Hepatocyte (in vitro differentiated cells): ENCODE data around the gene PCBP3. TPM values are rescaled to one million over a fixed set of nuclear protein-coding genes. Genes with fewer than 3 reads are reported as not detected.

Source experiments
- DNase-seq: peaks from one replicate; pipeline ENCODE4 v3.0.0-alpha.2; 2016; ENCODE audit warnings: low spot score
- H2AFZ ChIP-seq: fragments of 200-600 bp; sonication (generic); 2 replicates; pipeline ENCODE4 v1.6.0; 2016; ENCODE audit warnings: antibody characterized with exemption, mild to moderate bottlenecking
- H3K27ac ChIP-seq: fragments of 200-600 bp; sonication (generic); 2 replicates; pipeline ENCODE4 v1.5.1; 2016; ENCODE audit warnings: mild to moderate bottlenecking
- H3K27me3 ChIP-seq: fragments of 200-600 bp; sonication (generic); 2 replicates; pipeline ENCODE4 v1.6.1; 2016
- H3K36me3 ChIP-seq: fragments of 200-600 bp; sonication (generic); replicated peaks from 2 replicates; pipeline ENCODE4 v1.5.1; 2016; ENCODE audit warnings: low read depth; ENCODE audit not compliant: insufficient read depth
- H3K4me1 ChIP-seq: fragments of 200-600 bp; sonication (generic); 2 replicates; pipeline ENCODE4 v1.5.1; 2016; ENCODE audit warnings: mild to moderate bottlenecking, moderate library complexity; ENCODE audit not compliant: insufficient read depth
- H3K4me2 ChIP-seq: fragments of 200-600 bp; sonication (generic); 2 replicates; pipeline ENCODE4 v1.6.0; 2016
- H3K4me3 ChIP-seq: fragments of 200-600 bp; sonication (generic); 2 replicates; pipeline ENCODE4 v1.5.1; 2016; ENCODE audit warnings: mild to moderate bottlenecking
- H3K79me2 ChIP-seq: fragments of 200-600 bp; sonication (generic); 2 replicates; pipeline ENCODE4 v1.6.0; 2017; ENCODE audit warnings: mild to moderate bottlenecking
- H3K9me2 ChIP-seq: fragments of 200-600 bp; sonication (generic); replicated peaks from 2 replicates; pipeline ENCODE4 v1.6.0; 2017; ENCODE audit warnings: mild to moderate bottlenecking; ENCODE audit not compliant: insufficient read depth
- H3K9me3 ChIP-seq: fragments of 200-600 bp; sonication (generic); 2 replicates; pipeline ENCODE4 v1.5.1; 2016; ENCODE audit warnings: low read depth, mild to moderate bottlenecking
- H4K20me1 ChIP-seq: fragments of 200-600 bp; sonication (generic); 2 replicates; pipeline ENCODE4 v1.6.0; 2016; ENCODE audit warnings: mild to moderate bottlenecking; ENCODE audit not compliant: insufficient read depth, poor library complexity, severe bottlenecking
- EZH2 ChIP-seq: fragments of 200-600 bp; sonication (generic); IDR thresholded peaks from 2 replicates; pipeline ENCODE4 v1.6.1; 2016; ENCODE audit warnings: antibody characterized with exemption, mild to moderate bottlenecking, borderline replicate concordance
- EZH2phosphoT487 ChIP-seq: fragments of 200-600 bp; sonication (generic); IDR thresholded peaks from one replicate; pipeline ENCODE4 v1.6.1; 2018; ENCODE audit warnings: antibody characterized with exemption, mild to moderate bottlenecking, low read depth, moderate library complexity; ENCODE audit not compliant: unreplicated experiment, severe bottlenecking
- WGBS: methylation state at CpG from one replicate; pipeline ENCODE4 v1.1.6; 2016; ENCODE audit warnings: low lambda C conversion rate; ENCODE audit errors: missing lambda C conversion rate; 5-methylcytosine and 5-hydroxymethylcytosine counted together
- polyA plus RNA-seq: library from polyadenylated mRNA; unstranded; fragments of >200 nt; fragmentation: Nextera tagmentation; extraction: Ambion mirVana; gene quantifications from 2 replicates; pipeline ENCODE4 v1.2.1, GENCODE V29; 2016
- total RNA-seq: library from RNA; depleted of rRNA; stranded (reverse); fragments of >200 nt; gene quantifications from 2 replicates; pipeline ENCODE4 v1.2.3, GENCODE V29; 2014
- TF ChIP-seq, protein P1 (sequence below): fragments of 200-600 bp; sonication (generic); IDR thresholded peaks from 2 replicates; pipeline ENCODE4 v1.5.1; 2016; ENCODE audit warnings: antibody characterized with exemption, mild to moderate bottlenecking; ENCODE audit not compliant: poor library complexity

The PCBP3 gene
- total and polyA plus RNA-seq, 2 experiments from 2014 or later, result 3.1 to 8.8 TPM

DNA sequence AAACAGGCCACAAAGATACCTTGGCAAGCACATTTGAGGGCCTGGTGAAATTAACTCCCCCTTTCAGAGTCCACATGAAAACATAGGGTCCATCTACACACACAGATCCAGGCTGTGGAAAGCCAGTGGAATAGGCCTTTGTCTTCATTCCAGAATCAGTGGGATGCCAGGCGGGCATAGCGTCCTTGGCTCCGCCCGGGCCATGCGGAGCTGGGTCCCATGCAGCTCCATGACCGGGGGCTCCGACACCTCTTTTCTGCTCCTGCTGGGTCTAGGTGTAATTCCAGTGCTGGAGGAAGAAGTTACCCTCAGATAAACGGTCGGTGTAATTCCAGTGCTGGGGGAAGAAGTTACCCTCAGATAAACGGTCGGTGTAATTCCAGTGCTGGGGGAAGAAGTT lies 274.5 kb downstream of the PCBP3 start:
- WGBS, result 96% methylated on average over 11 of the region's 11 CpGs
- DNase-seq, result no peak
- H3K4me1 ChIP-seq, result peaks cover 5% of the 10 kb centered on the region
- no peak for TF ChIP-seq EZH2phosphoT487
- TF ChIP-seq, protein P1, sequence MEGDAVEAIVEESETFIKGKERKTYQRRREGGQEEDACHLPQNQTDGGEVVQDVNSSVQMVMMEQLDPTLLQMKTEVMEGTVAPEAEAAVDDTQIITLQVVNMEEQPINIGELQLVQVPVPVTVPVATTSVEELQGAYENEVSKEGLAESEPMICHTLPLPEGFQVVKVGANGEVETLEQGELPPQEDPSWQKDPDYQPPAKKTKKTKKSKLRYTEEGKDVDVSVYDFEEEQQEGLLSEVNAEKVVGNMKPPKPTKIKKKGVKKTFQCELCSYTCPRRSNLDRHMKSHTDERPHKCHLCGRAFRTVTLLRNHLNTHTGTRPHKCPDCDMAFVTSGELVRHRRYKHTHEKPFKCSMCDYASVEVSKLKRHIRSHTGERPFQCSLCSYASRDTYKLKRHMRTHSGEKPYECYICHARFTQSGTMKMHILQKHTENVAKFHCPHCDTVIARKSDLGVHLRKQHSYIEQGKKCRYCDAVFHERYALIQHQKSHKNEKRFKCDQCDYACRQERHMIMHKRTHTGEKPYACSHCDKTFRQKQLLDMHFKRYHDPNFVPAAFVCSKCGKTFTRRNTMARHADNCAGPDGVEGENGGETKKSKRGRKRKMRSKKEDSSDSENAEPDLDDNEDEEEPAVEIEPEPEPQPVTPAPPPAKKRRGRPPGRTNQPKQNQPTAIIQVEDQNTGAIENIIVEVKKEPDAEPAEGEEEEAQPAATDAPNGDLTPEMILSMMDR, result no peak
- TF ChIP-seq EZH2, result no peak
- no peaks in the 10 kb centered on the region for H3K79me2 ChIP-seq
- H3K9me3 ChIP-seq, result no peaks in the 10 kb centered on the region
- no peak overlapping the region for H2AFZ ChIP-seq
- H4K20me1 ChIP-seq, result no peaks in the 10 kb centered on the region
- H3K9me2 ChIP-seq, result no peaks in the 10 kb centered on the region
- H3K27ac ChIP-seq, result no peak overlapping the region
- H3K4me2 ChIP-seq, result no peak overlapping the region
- H3K27me3 ChIP-seq, result no peaks in the 10 kb centered on the region
- no peak overlapping the region for H3K4me3 ChIP-seq
- H3K36me3 ChIP-seq, result no peaks in the 10 kb centered on the region

DNA sequence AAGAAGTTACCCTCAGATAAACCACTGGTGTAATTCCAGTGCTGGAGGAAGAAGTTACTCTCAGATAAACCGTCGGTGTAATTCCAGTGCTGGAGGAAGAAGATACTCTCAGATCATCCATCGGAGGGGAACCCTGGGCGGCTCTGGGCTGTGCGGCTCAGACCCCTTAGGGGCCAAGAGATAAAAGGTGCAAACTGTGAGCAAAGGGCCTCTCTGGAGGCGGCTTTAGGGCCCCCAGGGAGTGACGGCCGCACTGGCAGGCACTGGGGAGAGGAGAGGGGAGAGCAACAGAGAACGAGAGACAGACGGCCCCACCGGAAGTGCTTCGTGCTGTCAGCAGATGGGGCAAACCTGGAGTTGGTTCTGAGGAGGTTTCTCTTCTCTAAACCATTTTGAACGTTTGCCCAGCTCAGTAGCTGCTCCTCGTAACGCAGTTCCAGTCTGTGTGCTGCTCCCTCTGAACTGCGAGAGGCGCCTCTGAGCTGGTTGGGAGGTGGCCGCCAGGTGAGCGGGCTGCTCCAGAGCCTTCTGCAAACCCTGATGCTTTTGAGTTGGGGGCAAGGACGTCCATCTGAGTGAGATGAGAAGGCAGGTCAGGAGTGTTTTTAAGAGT lies 275.4 kb downstream of the PCBP3 start:
- Histone ChIP-seq H3K9me3 (no peaks in the 10 kb centered on the region), H3K79me2 (no peaks in the 10 kb centered on the region), H3K4me3 (no peak overlapping the region), H4K20me1 (no peaks in the 10 kb centered on the region), H3K9me2 (no peaks in the 10 kb centered on the region), H3K27ac (no peak overlapping the region), H2AFZ (no peak overlapping the region), H3K27me3 (no peaks in the 10 kb centered on the region), H3K4me1 (peaks cover 5% of the 10 kb centered on the region), H3K36me3 (no peaks in the 10 kb centered on the region), H3K4me2 (no peak overlapping the region)
- DNase-seq, result no peak
- 84% methylated on average over 20 of the region's 20 CpGs for WGBS
- TF ChIP-seq EZH2, result no peak
- no peak for TF ChIP-seq EZH2phosphoT487
- TF ChIP-seq, protein P1, result no peak

DNA sequence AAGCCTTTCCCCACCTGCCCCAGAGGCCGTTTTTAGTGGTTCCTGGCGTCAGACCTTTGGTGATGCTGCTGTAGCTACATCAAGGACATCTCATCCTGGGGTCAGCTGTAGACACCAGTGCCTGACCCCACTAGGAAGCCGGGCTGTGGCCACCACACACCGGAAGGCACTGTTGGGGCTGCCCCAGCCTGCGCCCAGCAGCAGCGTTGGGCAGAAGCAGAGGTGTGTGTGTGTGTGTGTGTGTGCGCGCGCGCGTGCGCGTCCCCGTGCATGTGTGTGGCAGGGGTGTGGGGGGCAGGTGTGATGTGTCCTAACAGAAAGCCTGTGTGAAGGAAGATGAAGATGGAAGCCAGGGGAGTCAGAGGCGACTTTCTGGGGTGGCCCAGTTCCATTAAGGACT lies 276.1 kb downstream of the PCBP3 start:
- H4K20me1 ChIP-seq, result no peaks in the 10 kb centered on the region
- no peak overlapping the region for H2AFZ ChIP-seq
- no peak overlapping the region for H3K27ac ChIP-seq
- H3K4me1 ChIP-seq, result peaks cover 5% of the 10 kb centered on the region
- H3K9me3 ChIP-seq, result no peaks in the 10 kb centered on the region
- no peak overlapping the region for H3K4me2 ChIP-seq
- TF ChIP-seq EZH2 (no peak), EZH2phosphoT487 (no peak)
- TF ChIP-seq, protein P1, result no peak
- 95% methylated on average over 15 of the region's 15 CpGs for WGBS
- no peak overlapping the region for H3K4me3 ChIP-seq
- no peaks in the 10 kb centered on the region for H3K27me3 ChIP-seq
- DNase-seq, result no peak
- H3K79me2 ChIP-seq, result no peaks in the 10 kb centered on the region
- no peaks in the 10 kb centered on the region for H3K9me2 ChIP-seq
- no peaks in the 10 kb centered on the region for H3K36me3 ChIP-seq
